ENCODE measurements around the gene TENM4.

Gene TENM4

DNA sequence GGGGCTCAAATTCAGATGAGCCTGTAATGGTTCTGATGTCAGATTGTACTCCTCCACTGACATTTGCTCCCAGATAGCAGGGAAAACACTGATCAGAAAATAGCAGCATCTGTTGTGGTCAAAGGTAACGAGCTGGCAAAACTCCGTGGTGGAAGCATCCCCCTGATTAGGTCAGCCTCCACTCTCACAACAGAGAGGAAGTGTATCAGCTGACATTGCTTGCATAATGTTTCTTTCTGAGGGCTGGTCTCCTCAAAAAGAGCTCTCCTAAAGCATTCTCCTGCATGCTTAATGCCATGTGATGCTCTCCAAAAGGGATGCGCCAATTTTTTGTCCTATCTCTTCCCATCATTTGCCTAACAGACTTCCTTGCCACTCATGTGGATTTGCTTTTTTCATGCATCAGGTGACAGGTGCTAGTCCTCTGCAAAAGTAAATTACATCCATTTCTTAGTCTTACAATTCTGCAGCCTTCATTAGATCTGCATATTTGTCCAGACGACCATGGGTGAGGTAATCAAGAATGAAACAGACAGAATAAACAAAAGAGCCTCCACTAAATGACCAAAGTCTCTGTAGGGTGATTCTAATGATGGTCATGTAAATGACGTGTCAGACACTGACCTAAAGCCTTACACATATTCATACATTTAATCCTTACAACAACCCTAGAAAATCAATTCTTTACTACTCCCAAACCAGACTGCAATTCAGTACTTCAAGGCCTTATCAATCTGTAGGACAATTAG, 6.4 kb upstream of the TENM4 start:
- DNase-seq = no peak

GRCh38 chr11:79444923-79445322, 4.1 kb upstream of the TENM4 start:
- no peak for DNase-seq

- no peak for DNase-seq
Measured at GRCh38 chr11:79441461-79441875, 638 bp upstream of the TENM4 start.

DNA sequence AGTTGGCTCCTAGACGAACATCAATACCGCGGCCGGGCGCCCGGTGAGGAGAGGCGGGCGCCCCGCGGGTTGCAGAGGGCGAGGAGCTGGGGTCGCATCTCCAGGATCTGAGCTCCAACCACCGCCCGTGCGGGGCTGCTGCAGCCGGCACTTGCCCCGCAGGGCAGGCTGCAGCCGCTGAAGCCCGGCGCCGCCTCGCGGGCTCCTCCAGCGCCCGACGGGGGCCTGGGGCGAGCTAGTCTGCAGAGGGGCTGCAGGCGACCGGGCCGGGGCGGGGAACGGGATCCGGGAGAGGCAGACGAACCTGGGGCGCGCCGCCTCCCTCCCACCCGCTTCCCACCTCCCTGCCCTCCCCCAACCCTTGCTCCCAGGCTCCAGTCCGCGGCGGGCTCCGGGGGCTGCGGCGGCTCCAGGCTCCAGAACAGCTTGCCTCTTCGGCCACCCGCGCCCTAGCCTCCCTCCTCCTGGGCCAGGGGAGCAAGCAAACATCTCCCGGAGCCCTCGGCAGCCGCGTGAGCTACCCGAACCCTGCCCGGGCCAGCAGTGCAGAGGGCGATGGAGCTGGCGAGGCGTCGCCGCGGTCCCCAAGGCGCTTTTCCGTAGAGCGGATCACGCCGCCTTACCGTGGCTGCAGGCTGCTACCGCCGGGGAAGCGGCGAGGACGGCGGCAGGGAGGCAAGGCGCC, 802 bp downstream of the TENM4 start:
- DNase-seq = no peak

GRCh38 chr11:79439410-79439885, 1.4 kb downstream of the TENM4 start:
- DNase-seq = no peak

DNA sequence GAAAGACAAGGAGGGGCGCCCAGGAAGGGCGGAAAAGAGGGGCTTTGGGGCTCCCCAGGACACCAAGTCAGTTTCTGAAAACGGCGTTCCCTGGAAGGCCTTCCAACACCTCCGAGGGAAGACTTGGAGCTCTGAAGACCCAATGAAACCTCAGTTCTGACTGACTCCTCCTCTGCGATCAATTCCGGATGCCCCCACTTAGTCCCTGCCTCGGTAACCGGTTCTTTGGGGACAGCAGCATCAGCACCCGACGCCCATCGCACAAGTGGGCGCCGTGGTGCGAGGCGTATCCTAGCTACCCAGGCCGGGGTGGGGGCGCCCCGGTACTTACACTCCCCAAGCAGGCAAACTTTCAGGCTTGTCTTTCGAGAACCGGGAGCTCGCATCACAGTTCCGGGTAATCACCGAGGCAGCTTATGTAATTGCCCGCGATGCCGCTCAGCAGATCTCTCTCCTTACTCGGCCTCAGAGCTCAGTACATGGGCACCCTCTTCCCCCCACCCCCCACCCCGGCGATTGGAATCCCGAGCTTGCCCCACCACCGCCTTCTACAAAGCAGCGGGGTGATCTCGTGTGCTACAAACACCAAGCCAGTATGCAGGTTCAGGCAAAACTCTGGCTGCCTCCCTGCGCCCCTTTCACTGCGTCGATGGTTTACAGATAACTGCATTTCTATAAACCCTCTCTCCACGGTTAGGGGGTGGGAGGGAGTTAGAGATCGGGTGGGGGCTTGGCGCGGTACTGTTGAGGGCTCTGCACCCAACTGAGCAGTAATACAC, 2.0 kb downstream of the TENM4 start:
- DNase-seq = no peak

DNA sequence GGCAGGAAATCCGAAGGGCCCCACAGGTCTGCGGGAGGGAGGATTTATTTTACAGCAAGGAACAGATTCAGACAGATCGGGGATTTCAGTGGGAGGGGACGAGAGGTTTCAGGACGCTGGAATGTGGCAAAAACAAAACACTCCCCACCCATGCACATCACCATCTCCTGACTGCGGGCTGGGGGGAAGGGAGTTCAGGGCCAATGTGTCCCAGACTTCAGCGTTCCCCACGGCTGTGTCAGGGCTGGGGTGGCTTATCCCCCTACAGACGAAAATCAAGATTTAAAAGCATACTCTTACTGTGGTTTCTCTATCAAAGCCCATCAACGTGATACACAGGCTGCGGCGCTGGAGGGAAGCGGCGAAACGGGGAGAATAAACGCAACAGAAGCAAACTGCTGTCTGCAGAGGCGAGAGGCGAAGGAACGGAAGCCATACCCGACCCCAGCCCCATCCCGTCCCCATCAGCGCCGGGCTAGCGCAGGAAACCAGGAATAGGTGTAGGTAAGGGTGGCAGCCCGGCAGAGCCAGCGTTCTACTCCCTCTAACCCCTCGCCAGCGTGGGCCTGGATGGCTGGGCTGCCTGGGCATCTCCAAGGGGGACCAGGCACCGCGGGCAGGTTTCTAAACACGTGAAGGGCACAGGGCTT, 2.7 kb downstream of the TENM4 start:
- DNase-seq = no peak

DNA sequence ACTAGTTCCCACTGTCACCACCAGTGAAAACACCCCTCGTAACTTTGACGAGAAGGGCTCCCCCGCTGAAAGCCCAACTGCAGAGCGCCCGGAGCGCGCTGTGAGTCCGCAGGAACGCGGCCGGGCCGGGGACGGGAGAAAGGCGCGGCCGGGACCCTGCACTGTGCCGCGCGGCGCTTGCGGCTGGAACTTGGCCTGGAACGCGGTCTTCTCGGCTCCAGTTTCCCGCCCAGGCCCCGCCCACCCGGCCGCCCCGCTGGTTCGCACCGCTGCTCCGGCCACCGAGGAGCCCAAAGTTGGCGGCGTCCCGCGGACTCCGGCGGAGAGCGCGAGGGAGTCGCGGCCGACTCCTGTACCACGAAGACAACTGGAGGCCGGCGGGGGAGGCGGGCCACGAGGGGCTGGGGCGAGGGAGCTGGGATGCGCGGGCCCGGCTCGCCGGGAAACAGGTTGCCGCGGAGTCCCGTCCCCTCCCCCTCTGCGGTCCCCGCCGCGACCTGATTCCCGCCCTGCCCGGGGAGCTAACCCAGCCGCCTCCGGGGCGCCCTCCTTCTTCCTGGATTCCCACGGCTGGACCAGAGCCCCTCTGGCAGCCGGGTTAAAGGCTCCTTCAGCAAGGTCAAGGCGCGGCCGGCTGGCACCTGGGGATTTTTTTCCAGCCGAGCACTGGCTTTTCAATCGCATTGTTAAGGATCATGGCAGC, 3.4 kb downstream of the TENM4 start:
- no peak for DNase-seq

DNA sequence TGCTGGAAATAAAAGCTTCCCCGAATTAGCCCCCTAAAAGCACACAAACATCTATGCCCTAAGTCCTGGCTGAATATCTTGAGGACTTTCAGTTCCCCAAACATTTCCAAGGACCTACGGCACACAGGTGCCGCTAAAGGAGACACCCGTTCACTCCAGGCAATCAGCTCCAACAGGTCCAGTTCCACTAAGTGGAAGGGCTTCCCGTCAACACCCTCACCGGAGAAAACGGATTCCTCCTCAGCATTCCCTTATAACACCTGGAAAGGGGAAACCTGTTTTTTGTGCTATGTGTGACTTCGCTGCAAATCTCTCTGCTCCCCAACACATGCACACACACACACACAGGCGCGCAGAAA, 3.9 kb downstream of the TENM4 start:
- DNase-seq = no peak

- DNase-seq = no peak
Measured at GRCh38 chr11:79434283-79434682, 6.5 kb downstream of the TENM4 start.

- no peak for DNase-seq
Measured at GRCh38 chr11:79432138-79432537, 8.7 kb downstream of the TENM4 start.

GRCh38 chr11:79431535-79431934, 9.3 kb downstream of the TENM4 start:
- no peak for DNase-seq

DNA sequence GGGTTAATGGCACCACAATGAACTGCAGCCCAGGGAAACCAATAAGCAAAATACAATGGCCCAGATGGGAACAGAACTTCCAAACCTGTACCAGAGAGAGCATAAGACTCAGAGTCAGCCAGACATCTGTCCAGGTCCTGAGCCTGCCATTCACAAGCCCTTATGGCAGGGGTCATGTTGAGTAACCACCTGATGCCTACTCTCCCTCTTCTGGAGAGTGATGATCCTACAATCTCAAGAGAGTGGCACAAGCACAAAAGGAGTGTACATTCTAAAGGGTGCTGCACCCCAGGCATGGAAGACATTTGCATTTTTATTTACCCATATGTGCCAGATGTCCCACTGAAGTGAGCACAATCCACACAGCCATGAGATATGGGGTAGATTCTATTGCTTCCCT, 10.6 kb downstream of the TENM4 start:
- no peak for DNase-seq

DNA sequence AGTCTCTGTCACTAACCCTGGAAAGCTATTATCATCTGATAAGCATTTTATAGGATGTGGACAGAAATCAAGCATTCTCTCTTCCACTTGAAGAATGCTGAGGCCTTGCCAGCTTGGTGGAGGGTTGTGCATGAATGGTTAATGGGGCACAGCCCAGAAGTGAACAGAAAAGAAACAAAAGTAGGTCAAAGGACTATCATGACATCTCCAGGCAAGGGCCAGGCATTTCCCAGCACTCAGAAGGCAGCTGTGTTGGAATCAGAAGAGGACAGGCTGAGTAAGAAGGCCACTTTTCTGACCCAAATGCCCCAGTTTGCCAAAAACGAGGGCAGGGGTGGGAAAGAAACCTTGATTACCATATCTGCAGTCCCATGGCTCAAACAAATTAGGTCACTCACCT, 12.4 kb downstream of the TENM4 start:
- no peak for DNase-seq

GRCh38 chr11:79427611-79428327, 13.1 kb downstream of the TENM4 start:
- no peak for DNase-seq

- DNase-seq = no peak
Measured at GRCh38 chr11:79427126-79427525, 13.7 kb downstream of the TENM4 start.

DNA sequence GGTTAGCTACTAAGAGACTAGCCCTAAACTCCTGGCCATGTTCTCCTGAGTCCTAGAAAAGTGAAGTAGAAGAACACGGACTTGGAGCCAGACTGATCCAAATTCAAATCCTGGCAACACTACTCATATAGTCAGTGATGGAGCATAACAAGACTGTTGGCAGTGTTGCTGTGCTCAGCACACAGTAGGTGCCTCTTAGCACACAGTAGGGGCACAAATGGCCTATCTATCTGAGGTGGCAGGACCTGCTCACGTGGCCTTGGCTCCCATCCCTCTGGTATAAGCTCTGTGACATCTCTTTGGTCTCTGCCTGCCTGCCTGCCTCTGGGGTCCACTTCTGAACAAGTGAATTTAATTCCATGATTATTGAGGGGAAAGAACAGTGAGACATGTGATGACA, 15.4 kb downstream of the TENM4 start:
- no peak for DNase-seq

- no peak for DNase-seq
Measured at GRCh38 chr11:79423736-79424135, 17.1 kb downstream of the TENM4 start.

DNA sequence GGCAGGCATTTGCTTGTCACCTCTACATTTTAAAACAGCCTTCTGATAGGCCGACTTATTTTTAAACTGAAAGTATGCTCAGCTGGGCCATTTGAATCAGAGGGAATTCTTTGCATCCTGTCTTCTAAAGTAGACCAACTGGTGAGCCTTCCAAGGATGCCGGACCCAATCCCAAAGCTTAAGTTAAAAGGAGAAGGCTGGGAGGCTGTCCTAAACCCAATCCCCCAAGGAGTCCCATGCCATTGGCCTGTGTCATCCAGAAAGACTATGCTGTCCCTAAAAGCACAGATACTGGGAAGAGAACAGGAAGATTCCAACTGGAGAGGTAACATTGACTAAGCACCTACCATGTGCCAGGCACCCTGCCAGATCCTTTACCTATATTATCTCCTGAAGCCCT, 18.0 kb downstream of the TENM4 start:
- DNase-seq = no peak

DNA sequence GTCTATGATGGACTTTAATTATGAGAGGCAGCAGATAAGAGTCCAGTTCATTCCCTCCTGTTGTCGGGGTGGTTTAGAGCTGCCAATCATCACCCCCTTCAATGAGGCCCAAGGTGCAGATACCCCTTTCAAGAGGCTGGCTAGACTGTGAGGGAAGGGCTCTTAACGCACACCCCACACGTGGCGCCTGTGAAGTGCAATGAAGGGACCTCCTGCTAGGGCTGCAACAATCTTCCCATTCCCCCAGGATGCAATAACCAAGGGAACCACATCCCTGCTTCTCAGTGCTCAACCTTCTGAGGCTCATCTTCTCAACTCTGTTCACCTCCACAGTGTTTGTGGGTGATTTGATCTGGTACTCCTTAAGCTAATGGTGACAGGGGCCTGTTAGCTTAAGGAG, 19.0 kb downstream of the TENM4 start:
- no peak for DNase-seq

DNA sequence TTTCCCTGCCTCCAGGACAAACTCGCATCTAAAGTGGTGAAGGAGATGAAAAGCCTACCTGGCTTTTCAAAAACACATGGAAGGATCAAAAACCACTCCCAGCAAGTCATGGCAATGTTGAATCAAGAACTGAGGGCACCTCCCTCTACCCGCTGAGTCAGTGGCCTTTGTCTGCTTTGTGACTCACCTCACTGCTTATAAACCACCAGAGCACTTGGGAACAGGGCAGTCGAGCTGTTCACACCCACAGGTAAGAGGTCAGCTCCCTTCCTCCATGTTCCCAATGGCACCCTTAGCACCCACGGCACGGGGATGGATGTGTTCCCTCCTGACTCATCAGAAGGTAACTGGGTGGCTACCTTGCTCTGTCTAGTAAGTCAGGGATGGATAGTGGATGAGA, 21.7 kb downstream of the TENM4 start:
- no peak for DNase-seq

DNA sequence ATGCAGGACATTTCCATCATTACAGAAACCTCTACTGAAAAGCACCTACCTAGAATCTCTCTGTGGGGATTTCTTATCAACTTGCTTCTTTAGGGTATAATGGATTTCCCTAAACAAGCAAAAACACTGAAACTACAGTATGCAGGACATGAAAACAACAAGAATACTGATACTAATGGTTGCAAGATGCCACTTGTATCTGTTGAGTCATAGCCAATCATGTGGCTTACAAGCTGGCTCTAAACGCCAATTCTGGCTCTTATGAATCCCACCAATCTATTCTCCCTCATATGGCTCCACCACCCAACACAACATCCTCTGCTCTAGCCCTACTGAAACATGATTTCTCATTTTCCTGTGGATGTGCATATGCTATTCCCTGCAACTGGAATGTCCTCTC, 22.6 kb downstream of the TENM4 start:
- no peak for DNase-seq

Measured in stimulated activated CD8-positive, alpha-beta memory T cell treated with anti-CD3 and anti-CD28 coated beads, Interleukin-4, amount 100 ng/mL, for 48 hours (primary cell).